SKM-1 (cell line): ENCODE data around the gene TBX4.

Source experiments
- DNase-seq: peaks from one replicate; lab custom pipeline; 2025; ENCODE audit not compliant: unreplicated experiment; lab: John Stamatoyannopoulos, UW

The TBX4 gene

GRCh38 chr17:61453566-61454380, 1.6 kb downstream of the TBX4 start:
- DNase-seq = no peak

GRCh38 chr17:61454381-61455323, 2.4 kb downstream of the TBX4 start:
- DNase-seq = no peak

- no peak for DNase-seq
These were observed 3.3 kb downstream of the TBX4 start for GRCh38 chr17:61455324-61456060.

DNA sequence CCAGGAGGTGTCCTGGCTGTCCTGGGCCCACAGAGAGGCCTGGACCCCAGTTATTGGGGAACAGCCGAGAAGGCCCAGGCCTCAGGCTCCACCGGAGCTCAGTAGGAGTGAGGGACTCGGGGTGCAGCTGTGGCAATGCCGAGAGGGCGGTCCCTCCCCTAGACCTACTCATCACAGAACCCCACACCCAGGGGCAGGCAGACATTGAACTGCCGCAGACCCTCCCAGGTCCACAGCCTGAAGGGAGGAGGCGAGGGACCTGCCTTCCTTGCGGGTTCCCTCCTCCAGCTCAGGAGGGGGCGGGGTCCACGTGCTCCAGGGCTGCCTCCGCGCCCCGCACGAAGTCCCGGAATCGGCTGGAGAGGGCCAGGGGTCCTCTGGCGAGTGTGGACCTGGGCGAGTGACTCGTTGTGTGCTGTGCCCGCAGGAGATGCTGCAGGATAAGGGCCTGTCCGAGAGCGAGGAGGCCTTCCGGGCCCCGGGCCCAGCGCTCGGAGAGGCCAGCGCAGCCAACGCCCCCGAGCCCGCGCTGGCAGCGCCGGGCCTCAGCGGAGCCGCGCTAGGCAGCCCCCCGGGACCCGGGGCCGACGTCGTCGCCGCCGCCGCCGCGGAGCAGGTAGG, 3.9 kb downstream of the TBX4 start:
- DNase-seq = no peak

DNA sequence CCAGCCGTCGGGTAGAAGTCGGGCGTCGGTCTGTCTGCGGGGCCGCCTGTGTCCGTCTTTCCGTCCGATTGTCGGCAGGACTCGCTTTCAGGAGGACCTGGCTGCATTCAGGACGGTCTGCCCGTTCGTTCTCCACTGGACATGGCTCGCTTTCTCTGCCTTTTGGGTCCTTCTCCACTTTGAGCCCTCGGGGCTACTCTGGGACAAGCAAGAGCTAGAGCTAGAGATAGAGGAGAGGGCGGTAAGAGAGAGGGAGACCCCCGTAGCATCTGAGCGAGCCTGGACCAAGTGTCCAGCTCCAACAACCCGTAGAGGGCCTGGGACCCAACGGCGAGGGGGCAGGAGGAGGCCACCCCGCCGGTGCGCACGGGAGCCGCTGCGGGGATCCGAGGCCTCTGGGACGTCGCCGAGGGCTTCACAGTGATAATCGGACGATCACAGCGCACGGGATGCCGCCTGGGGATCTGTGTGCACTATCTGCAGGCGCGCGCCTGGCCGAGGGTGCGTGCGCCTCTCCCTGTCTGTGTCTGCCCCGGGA, 4.5 kb downstream of the TBX4 start:
- DNase-seq = no peak

DNA sequence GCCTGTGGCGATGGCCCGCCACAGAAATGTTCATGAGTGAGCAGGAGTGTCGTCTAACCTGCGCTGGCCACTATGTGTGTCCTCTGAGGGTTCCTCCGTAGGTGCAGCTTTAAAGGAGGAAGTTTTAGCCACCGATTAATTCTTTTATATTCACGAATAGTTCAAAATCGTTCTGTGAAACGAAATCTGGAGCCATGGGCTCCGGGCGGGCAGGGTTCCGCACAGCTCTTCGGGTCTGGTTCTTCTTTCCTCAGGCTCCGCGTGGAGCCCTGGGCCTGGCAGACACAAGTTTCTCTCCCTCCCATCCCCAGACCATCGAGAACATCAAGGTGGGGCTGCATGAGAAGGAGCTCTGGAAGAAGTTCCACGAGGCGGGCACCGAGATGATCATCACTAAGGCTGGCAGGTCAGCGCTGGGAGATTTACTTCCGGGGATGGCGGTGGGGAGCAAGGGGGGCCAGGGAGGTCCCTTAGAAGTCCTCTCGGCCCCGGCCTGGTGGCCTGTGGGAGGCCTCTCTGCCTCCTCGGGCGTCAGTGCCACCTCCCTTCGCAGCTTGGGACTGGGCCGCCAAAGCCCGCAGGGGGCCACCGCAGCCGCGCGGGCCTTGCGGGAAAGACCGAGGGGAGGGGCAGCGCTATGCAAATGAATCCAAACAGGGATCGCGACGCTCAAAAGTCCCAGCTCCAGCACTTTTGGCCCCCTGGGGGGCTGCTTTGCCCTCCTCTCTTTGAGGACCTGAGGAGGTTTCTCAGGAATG, 5.2 kb downstream of the TBX4 start:
- no peak for DNase-seq

- DNase-seq = no peak
These were observed 5.8 kb downstream of the TBX4 start for GRCh38 chr17:61458000-61458399.

DNA sequence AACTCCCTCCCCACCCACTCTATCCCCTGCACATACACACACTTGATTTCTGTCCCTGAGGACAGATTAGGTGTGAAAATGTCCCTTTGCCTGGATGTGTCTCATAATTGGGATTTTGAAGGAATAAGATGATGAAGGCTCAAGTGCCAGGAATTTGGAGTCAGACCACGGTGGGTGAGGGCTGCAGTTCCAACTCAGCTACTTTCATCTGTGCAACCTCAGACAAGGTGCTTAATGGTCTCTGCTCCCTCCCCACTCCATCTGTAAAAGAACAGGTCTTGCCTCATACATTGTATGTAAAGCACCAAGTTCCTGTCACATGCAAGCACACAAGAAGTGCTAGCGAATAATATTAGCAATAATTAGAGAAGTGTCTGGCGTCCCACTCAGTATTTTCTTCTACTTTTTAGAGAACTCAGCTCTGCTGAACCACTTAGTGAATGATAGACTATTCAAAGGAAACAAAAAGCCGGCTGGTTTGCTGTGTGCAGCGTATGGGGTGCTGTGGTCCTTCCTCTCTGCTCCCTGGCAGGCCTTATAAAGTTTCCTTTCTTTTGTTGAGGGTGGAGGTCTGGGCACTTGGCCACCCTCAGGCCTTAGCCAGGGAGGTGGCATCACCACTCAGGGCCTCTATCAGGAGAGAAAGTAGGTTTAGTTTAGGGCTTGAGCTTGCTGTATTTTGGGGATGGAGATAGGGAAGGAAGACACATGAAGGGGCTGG, 6.4 kb downstream of the TBX4 start:
- no peak for DNase-seq

DNA sequence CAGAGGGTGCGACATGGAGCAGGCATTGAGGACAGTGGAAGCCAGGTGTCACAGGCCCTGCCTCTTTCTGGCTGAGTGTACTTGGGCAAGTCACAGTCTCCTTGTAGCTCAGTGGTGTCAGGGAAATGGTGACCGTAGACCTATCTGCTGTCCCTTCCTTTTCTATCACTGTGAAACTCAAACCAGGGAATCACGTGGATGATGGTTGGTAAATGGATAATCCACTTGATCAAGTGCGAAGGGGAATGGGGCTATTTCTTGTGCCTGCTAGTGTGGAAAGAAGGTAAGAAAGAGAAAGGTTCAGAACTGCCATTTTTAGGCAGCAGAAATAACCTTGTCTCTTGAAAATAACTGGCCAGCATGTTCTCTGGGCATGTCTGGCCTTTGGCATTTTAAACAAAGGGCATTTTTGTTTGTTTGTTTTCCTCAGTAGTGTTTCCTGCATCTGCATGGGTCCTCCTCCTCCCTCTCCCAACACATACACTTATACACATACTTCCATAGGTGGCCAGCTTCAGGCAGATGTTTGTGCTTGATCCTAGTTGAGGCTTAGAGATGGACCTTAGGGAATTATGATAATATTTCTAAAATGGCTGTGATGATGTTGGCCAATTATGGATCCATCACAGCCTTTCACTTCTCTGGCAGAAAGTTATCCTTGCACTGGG, 7.1 kb downstream of the TBX4 start:
- DNase-seq = no peak

DNA sequence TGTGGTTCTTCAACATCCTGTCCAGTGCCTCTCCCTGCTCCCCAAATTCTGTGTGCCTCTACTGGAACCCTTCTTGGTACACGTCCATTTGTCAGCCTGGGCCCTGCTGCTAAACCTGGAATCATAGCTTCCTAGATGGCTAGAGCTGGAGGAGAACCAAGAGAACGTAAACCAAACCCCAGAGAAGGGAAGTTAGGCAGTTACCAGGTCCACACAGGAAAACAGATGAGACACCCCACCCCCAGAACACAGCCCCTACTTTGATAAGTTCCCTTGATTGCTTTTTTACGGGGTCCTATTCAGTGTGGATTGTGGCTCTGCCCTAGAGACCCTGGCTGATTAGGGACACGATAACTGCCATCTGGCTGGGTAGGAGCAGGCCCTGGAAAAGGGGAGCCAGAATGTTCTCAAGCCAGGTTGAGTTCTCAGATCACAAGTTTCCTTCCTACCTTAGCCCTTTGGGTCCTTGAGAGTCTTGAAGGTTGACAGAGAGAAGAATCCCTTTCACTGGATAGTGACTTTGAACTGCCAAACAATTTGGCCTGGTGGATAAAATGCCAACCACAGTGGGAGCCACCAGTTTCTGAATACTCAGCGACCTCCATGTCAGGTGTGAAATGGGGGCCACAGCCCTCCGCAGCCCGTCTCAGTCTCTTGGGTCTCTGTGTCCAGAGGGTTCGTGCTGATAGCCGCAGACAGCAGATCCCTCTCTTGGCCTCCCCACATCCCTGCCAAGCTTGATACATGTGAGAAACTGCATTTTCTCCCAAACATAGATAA, 7.9 kb downstream of the TBX4 start:
- no peak for DNase-seq

DNA sequence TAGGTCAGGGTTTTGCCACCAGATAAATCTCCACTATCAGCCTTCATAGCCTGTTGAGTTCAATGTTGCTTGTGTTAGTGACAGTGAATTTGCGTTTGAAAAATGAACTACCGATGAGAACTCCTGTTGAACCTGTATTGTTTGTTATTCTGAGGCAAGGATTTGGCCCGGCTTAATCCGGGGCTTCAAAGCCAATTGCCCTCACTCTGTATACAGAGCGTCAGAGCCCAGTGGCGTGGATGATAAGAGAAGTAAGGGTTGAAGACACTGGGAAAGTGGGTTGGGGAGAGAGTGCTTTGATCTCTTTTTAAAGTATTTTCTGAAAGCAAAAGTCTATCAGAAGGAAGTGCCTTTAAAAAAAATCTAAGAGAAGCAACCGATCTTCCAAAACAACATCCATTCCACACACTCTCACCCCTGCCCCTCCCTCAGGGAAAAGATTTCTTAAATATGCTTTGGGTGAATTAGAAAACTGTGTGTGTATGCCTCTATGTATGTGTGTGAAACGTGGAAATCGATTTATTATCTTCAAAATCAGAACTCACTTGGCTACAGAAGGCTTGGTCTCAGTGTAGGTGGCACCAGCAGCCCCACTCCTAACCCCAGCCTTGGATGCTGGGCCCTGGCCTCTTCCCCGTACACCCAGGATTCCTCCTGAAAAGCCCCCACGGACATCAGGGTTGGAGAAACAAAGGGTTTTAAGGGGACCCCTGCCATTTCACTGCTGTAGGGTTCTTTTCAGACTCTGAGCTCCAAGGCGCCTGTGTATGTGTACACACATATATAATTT, 8.8 kb downstream of the TBX4 start:
- no peak for DNase-seq

- DNase-seq = no peak
These were observed 9.4 kb downstream of the TBX4 start for GRCh38 chr17:61461586-61461966.

DNA sequence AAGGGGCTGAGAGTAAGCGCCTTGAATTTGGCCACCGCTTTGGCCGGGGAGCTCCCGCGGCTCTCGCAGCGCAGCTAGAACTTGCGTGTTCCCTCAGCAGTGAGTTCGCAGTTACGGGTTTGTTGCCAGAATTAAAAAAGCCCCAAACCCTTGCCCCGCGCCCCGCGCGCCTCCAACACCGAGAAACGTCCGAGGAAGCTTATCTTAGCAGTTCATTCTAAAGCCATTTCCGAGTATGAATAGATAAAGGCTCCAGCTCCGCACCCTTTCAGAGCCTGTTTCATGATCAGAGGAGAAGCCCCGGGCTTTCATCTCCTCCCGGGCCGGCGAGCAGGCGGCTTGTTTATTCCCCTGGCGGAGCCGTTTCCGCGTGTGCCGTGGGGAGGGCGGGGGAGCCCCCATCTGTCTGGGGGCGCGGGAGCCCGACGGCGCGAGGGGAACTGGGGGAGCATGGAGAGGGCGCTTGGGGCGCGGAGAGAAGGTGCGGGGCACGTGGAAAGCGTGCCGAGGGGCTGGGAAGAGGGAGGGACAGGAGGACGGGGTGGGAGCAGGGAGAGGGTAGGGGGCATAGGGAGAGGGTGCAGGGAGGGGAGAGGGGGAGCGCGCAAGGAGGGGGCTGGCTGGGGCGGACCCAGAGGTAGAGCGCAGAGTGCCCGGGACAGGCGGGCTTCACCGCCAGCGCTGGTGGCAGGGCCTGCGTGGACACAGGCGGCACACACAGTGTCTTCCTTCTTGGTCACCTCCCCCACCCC, 9.9 kb downstream of the TBX4 start:
- no peak for DNase-seq

DNA sequence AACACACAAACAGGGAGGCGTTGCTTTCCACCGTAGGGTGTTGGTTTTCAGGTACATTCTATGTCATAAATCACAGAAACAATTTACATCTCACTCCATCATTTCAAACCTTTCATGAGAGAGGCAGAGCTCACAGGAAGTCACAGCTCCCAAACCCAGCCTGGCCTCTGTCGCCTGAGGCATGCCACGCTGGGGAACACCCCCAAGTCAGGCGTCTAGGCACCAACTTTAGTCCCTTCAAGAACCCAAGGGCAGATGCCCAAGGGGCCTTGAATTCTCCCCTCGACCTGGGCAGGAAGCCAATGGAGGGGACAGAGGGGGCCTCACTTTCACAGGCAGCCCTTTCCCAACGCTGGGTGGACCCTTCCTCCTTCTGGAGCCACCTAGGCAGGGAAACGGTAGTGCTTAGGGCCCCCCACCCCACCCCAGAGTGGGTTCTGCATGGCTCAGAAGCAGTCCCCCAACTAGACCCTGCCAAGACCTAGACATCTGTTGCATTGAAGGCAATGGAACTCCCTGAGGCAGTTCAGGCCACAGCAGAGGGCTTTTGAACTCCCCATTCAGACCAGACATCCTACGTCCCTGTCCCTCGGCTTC, 10.6 kb downstream of the TBX4 start:
- DNase-seq = no peak

DNA sequence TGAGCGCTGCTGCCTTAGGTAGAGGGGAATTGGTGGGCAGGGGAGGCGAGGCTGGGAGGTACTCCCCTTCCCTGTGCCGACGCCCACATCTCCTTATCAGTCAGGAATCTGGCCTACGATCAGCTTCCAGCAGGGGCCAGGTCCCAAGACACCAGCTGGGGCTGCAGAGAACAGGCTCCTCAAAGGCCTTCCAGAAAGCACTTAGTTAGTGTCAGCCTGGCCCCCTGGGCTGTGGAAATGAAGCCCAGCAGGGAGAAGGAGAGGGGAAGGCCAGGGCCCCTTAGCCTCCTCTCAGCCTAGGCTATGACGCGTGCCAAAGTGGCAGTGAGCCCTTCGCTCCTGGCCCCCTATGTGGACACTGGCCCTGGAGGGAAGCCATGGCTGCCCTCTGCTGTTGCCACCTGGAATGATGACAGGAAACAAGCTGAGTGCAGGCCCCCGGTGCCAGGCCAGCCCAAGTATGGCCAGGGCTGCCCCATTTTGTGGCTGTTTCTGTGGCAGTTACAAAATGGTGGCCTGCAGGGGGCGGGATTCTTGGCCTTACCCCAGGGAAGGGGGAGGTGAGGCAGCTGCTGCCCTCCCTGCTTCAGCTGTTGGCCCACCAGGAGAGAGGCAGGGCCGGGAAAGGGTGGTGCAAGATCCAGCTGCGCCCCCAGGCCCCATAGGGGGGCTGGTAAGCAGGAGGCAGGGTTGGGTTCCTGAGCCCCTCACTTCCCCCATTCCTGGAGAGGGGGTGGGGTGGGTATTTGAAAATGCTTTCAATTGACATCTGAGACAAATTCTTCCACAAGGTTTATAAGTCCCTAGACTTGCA, 11.3 kb downstream of the TBX4 start:
- DNase-seq = no peak
